Fibroblast of mammary gland (primary cell): ENCODE data around the gene RFTN1.

Source experiments
- DNase-seq: peaks from one replicate; pipeline ENCODE4 v3.0.0-alpha.2; 2010; ENCODE audit warnings: low read depth
- H3K4me3 ChIP-seq: 2 replicates; pipeline ENCODE4 v1.5.1; 2011; ENCODE audit warnings: low read depth, mild to moderate bottlenecking, low read length, moderate library complexity; ENCODE audit not compliant: control insufficient read depth
- CTCF ChIP-seq: conservative IDR thresholded peaks from 2 replicates; pipeline ENCODE4 v1.5.1; 2011; ENCODE audit warnings: low read depth, low read length, inconsistent platforms; ENCODE audit not compliant: control insufficient read depth, insufficient read depth

The RFTN1 gene

GRCh38 chr3:16482194-16482769, 31.2 kb downstream of the RFTN1 start:
- no peak overlapping the region for H3K4me3 ChIP-seq
- TF ChIP-seq CTCF, result no peak
- peak; percentile 12 for DNase-seq

- no peak for DNase-seq
- no peak overlapping the region for H3K4me3 ChIP-seq
These were observed 32.0 kb downstream of the RFTN1 start for GRCh38 chr3:16481546-16481897.

GRCh38 chr3:16480861-16481545, 32.5 kb downstream of the RFTN1 start:
- peak; percentile 33 for DNase-seq
- no peak for TF ChIP-seq CTCF
- H3K4me3 ChIP-seq, result no peak overlapping the region

More at GRCh38 chr3:16481546-16481897, 32.0 kb downstream of the RFTN1 start:
- TF ChIP-seq CTCF, result no peak

- no peak for TF ChIP-seq CTCF
- DNase-seq, result peak; percentile 85
- no peak overlapping the region for H3K4me3 ChIP-seq
These were observed 35.0 kb downstream of the RFTN1 start for GRCh38 chr3:16478516-16478915.

- DNase-seq, result peak; percentile 46
- no peak overlapping the region for H3K4me3 ChIP-seq
- no peak for TF ChIP-seq CTCF
These were observed 36.0 kb downstream of the RFTN1 start for GRCh38 chr3:16477521-16477920.

GRCh38 chr3:16477056-16477455, 36.4 kb downstream of the RFTN1 start:
- no peak for TF ChIP-seq CTCF
- peak; percentile 72 for DNase-seq
- H3K4me3 ChIP-seq, result no peak overlapping the region
